KMS-11 (cell line): ENCODE data around the gene ZNRF2.

Source experiments
- H2AFZ ChIP-seq: fragments of 200-600 bp; sonication (generic); 2 replicates; pipeline ENCODE4 v1.6.1; 2016; ENCODE audit warnings: antibody characterized with exemption, mixed run types, low read depth
- H3K27ac ChIP-seq: fragments of 200-600 bp; sonication (generic); 2 replicates; pipeline ENCODE4 v1.6.1; 2016; ENCODE audit warnings: mild to moderate bottlenecking, mixed run types
- H3K27me3 ChIP-seq: fragments of 200-600 bp; sonication (generic); 2 replicates; pipeline ENCODE4 v1.6.1; 2017; ENCODE audit warnings: mild to moderate bottlenecking, low read depth, mixed run types, moderate library complexity; ENCODE audit not compliant: insufficient read depth
- H3K36me3 ChIP-seq: fragments of 200-600 bp; sonication (generic); 2 replicates; pipeline ENCODE4 v1.6.1; 2017; ENCODE audit warnings: mild to moderate bottlenecking, mixed run types; ENCODE audit not compliant: insufficient read depth
- H3K4me1 ChIP-seq: fragments of 200-600 bp; sonication (generic); 2 replicates; pipeline ENCODE4 v1.6.1; 2016; ENCODE audit warnings: mild to moderate bottlenecking, low read depth, mixed run types; ENCODE audit not compliant: poor library complexity, severe bottlenecking
- H3K4me2 ChIP-seq: fragments of 200-600 bp; sonication (generic); 2 replicates; pipeline ENCODE4 v1.7.0; 2016; ENCODE audit warnings: mild to moderate bottlenecking, mixed run types
- H3K4me3 ChIP-seq: fragments of 200-600 bp; sonication (generic); IDR thresholded peaks from 2 replicates; pipeline ENCODE4 v1.6.1; 2017; ENCODE audit warnings: low read depth, low read length, mixed read lengths; ENCODE audit not compliant: insufficient read depth
- H3K79me2 ChIP-seq: fragments of 200-600 bp; sonication (generic); 2 replicates; pipeline ENCODE4 v1.6.1; 2016; ENCODE audit warnings: low read depth, mixed run types; ENCODE audit not compliant: insufficient read depth
- H3K9ac ChIP-seq: fragments of 200-600 bp; sonication (generic); 2 replicates; pipeline ENCODE4 v1.6.1; 2016; ENCODE audit warnings: mild to moderate bottlenecking, mixed run types
- H4K20me1 ChIP-seq: fragments of 200-600 bp; sonication (generic); 2 replicates; pipeline ENCODE4 v1.6.1; 2016; ENCODE audit warnings: mild to moderate bottlenecking, mixed run types; ENCODE audit not compliant: insufficient read depth
- CTCF ChIP-seq: fragments of 200-600 bp; sonication (generic); conservative IDR thresholded peaks from 2 replicates; pipeline ENCODE4 v1.6.1; 2017; ENCODE audit warnings: low read depth, mild to moderate bottlenecking, antibody characterized with exemption, low read length, moderate library complexity, mixed read lengths

The ZNRF2 gene

GRCh38 chr7:30353932-30354607 lies 69.7 kb downstream of the ZNRF2 start:
- Histone ChIP-seq H3K4me1 (peaks cover 43% of the 10 kb centered on the region), H3K79me2 (peaks cover 57% of the 10 kb centered on the region), H3K27ac (no peak overlapping the region), H3K36me3 (no peaks in the 10 kb centered on the region), H3K9ac (no peak overlapping the region), H4K20me1 (no peaks in the 10 kb centered on the region), H3K4me2 (no peak overlapping the region), H3K27me3 (no peaks in the 10 kb centered on the region), H3K4me3 (no peak overlapping the region), H2AFZ (no peak overlapping the region)
- no peak for TF ChIP-seq CTCF

DNA sequence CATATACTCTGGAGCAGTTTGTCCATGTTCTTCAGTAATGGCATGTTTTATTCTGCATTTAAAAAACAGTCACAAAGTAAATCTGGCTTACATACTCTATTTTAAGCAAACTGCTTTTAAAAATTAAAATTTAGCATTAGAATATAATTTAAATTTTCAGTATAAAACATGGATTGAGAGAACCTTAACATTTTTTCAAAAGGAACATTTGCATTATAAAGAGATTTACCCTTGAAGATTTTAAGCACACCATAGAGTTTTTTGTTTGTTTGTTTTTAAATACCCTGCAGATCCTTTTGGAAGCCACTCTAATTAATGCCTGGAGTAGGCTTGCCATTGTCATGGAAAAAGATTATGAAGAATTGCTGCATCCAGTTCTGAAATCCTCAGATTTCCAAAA lies 70.4 kb downstream of the ZNRF2 start:
- Histone ChIP-seq H3K4me1 (peaks cover 36% of the 10 kb centered on the region), H2AFZ (no peak overlapping the region), H3K79me2 (peaks cover 52% of the 10 kb centered on the region), H3K4me3 (no peak overlapping the region), H3K27ac (no peak overlapping the region), H3K27me3 (no peaks in the 10 kb centered on the region), H3K9ac (no peak overlapping the region), H4K20me1 (no peaks in the 10 kb centered on the region), H3K36me3 (no peaks in the 10 kb centered on the region), H3K4me2 (no peak overlapping the region)
- no peak for TF ChIP-seq CTCF

- Histone ChIP-seq H3K4me1 (no peaks in the 10 kb centered on the region), H3K79me2 (peaks cover 4% of the 10 kb centered on the region; the same call in 1 of the 2 replicates), H3K36me3 (no peaks in the 10 kb centered on the region), H3K4me3 (no peak overlapping the region), H3K27me3 (no peaks in the 10 kb centered on the region), H4K20me1 (no peaks in the 10 kb centered on the region), H2AFZ (no peak overlapping the region), H3K9ac (no peak overlapping the region), H3K27ac (no peak overlapping the region), H3K4me2 (no peak overlapping the region)
- TF ChIP-seq CTCF = no peak
Observed at GRCh38 chr7:30359957-30360356, 75.6 kb downstream of the ZNRF2 start.

- H4K20me1 ChIP-seq = no peaks in the 10 kb centered on the region
- H3K9ac ChIP-seq = no peak overlapping the region
- H3K4me1 ChIP-seq = no peaks in the 10 kb centered on the region
- H3K4me2 ChIP-seq = no peak overlapping the region
- H3K79me2 ChIP-seq = peaks cover 2% of the 10 kb centered on the region; the same call in 1 of the 2 replicates
- no peak for TF ChIP-seq CTCF
- H3K27ac ChIP-seq = no peak overlapping the region
- no peaks in the 10 kb centered on the region for H3K36me3 ChIP-seq
- no peak overlapping the region for H2AFZ ChIP-seq
- no peaks in the 10 kb centered on the region for H3K27me3 ChIP-seq
- H3K4me3 ChIP-seq = no peak overlapping the region
Observed at GRCh38 chr7:30363778-30364563, 79.6 kb downstream of the ZNRF2 start.
